Measurements from ENCODE around the gene ADAM19. TPM values are rescaled to one million over a fixed set of nuclear protein-coding genes. Genes with fewer than 3 reads are reported as not detected.
"Not testable (repeated sequence)": the region's sequence is repeated elsewhere in the genome, so short reads cannot be mapped to it uniquely, and the experiment has no call there.

ADAM19 gene
- total and polyA plus RNA-seq, 4 donors = 1.5 to 42.8 (median 20.3) TPM

DNA sequence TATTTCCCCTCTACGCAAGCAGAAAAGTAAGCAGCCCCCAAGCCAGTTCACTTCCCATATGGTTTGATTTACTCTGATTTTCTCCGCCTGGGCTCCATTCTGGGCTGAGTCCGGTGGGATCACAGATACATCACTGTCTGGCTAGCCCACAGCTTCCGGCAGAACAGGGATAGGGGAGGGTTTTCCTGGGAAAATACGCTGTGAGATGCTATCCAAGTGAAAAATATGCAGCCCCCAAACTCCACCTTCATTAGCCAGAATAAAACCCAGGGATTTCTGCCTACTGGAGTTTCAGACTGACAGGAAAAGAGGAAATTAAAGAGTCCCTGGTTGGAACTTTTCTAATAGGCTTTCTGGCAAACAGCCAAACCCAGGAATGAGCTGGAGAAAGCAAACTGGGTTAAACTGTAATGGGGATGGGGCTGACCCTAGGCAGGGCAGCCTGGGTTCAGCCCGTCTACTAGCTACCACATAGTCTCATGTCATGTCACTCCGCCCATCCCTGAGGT is 132.5 kb downstream of the ADAM19 start:
- H3K27ac ChIP-seq (ENCODE audit: low read depth in 1 of 2, low read length in 2 of 2) = no peak overlapping the region
- no peaks in the 10 kb centered on the region for H3K36me3 ChIP-seq (ENCODE audit: control insufficient read depth in 1 of 2, insufficient read depth in 2 of 2, low read length in 1 of 2)
- no peaks in the 10 kb centered on the region for H3K27me3 ChIP-seq (ENCODE audit: control insufficient read depth in 1 of 2, insufficient read depth in 2 of 2, low read length in 1 of 2)
- no peak overlapping the region for H3K4me3 ChIP-seq (ENCODE audit: low read length in 2 of 2)
- ATAC-seq (ENCODE audit: low FRiP score) (peak; percentile 29), DNase-seq (no peak)
- WGBS, 2 donors = 62 to 72% methylated on average over 7 of the region's 7 CpGs
- intact Hi-C loops (cut with DNase I) = no loop called here
- no peaks in the 10 kb centered on the region for H3K4me1 ChIP-seq (ENCODE audit: control insufficient read depth in 1 of 2, insufficient read depth in 2 of 2, low read length in 2 of 2)
- H3K9me3 ChIP-seq (ENCODE audit: control insufficient read depth, low read length) = no peaks in the 10 kb centered on the region

DNA sequence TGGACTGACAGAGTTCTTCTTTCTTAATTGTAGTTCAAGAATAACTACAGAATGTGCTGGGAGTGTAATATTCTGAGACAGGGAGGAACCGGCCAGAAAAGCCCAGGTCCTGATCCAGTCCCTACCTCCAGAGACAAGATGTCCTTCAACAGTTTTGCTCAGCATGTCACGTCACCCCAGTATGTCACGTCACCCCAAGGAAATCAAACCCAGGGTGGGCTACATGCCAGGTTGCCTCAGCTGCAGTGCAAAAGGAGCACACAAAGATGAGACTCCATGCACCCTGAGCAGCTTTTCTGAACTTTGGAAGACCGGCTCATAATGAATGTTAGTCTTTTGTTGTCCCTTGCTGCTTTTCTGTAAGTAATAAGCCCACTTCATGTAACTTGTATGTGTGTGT is 141.5 kb downstream of the ADAM19 start:
- Histone ChIP-seq H3K9me3 (ENCODE audit: control insufficient read depth, low read length) (no peaks in the 10 kb centered on the region), H3K4me3 (ENCODE audit: low read length in 2 of 2) (no peak overlapping the region), H3K4me1 (ENCODE audit: control insufficient read depth in 1 of 2, insufficient read depth in 2 of 2, low read length in 2 of 2) (no peaks in the 10 kb centered on the region), H3K36me3 (ENCODE audit: control insufficient read depth in 1 of 2, insufficient read depth in 2 of 2, low read length in 1 of 2) (no peaks in the 10 kb centered on the region), H3K27ac (ENCODE audit: low read depth in 1 of 2, low read length in 2 of 2) (no peak overlapping the region), H3K27me3 (ENCODE audit: control insufficient read depth in 1 of 2, insufficient read depth in 2 of 2, low read length in 1 of 2) (no peaks in the 10 kb centered on the region)
- no peak for ATAC-seq (ENCODE audit: low FRiP score)
- WGBS, 2 donors = 96 to 98% methylated on average over 4 of the region's 4 CpGs
- DNase-seq = no peak
- intact Hi-C loops (cut with DNase I) = loop anchor here (5.0 kb wide), 3 partner anchors 38 to 283 kb away; no protein-coding TSS in a partner anchor

DNA sequence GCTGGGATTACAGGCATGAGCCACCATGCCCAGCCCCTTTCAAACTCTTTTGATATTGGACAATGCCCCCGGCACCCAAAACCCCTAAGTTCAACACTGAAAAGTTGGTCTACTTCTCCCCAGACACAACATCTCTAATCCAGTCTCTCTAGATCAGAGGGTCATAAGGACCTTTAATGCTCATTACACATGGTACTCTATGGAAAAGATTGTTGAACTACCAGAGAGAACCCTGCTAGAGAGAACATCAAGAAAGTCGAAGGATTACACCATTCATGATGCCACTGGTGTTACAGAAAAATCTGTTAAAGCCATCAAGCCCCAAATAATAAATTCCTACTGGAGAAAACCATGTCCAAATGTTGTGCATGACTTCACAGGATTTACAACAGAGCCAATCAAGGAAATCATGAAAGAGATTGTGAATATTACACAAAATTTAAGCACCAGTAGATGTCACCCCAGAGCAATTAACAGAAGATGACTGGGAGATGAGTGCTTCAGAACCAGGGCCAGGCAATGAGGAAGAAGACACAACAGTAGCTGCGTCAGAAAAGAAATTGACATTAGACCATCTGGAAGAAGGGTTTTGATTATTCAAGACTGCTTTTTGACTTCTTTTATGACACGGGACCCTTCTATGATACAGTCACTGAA is 143.9 kb downstream of the ADAM19 start:
- Histone ChIP-seq H3K4me1 (ENCODE audit: control insufficient read depth in 1 of 2, insufficient read depth in 2 of 2, low read length in 2 of 2) (no peaks in the 10 kb centered on the region), H3K36me3 (ENCODE audit: control insufficient read depth in 1 of 2, insufficient read depth in 2 of 2, low read length in 1 of 2) (no peaks in the 10 kb centered on the region), H3K27ac (ENCODE audit: low read depth in 1 of 2, low read length in 2 of 2) (no peak overlapping the region), H3K27me3 (ENCODE audit: control insufficient read depth in 1 of 2, insufficient read depth in 2 of 2, low read length in 1 of 2) (no peaks in the 10 kb centered on the region), H3K9me3 (ENCODE audit: control insufficient read depth, low read length) (no peaks in the 10 kb centered on the region), H3K4me3 (ENCODE audit: low read length in 2 of 2) (no peak overlapping the region)
- WGBS, 2 donors = 53 to 56% methylated on average over 4 of the region's 4 CpGs
- intact Hi-C loops (cut with DNase I) = loop anchor here (5.0 kb wide), 3 partner anchors 41 to 286 kb away; no protein-coding TSS in a partner anchor
- peak; percentile 78 for ATAC-seq (ENCODE audit: low FRiP score)
- DNase-seq = no peak

DNA sequence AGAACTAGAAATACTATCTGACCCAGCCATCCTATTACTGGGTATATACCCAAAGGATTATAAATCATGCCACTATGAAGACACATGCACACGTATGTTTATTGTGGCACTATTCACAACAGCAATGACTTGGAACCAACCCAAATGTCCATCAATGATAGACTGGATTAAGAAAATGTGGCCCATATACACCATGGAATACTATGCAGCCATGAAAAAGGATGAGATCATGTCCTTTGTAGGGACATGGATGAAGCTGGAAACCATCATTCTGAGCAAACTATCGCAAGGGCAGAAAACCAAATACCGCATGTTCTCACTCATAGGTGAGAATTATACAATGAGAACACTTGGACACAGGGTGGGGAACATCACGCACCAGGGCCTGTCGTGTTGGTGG is 145.7 kb downstream of the ADAM19 start:
- intact Hi-C loops (cut with DNase I) = loop anchor here (5.0 kb wide), 3 partner anchors 42 to 287 kb away; no protein-coding TSS in a partner anchor
- H3K27me3 ChIP-seq (ENCODE audit: control insufficient read depth in 1 of 2, insufficient read depth in 2 of 2, low read length in 1 of 2); ATAC-seq (ENCODE audit: low FRiP score); H3K27ac ChIP-seq (ENCODE audit: low read depth in 1 of 2, low read length in 2 of 2); H3K4me3 ChIP-seq (ENCODE audit: low read length in 2 of 2); DNase-seq; H3K36me3 ChIP-seq (ENCODE audit: control insufficient read depth in 1 of 2, insufficient read depth in 2 of 2, low read length in 1 of 2); H3K9me3 ChIP-seq (ENCODE audit: control insufficient read depth, low read length); H3K4me1 ChIP-seq (ENCODE audit: control insufficient read depth in 1 of 2, insufficient read depth in 2 of 2, low read length in 2 of 2): not testable (repeated sequence)
- WGBS, 2 donors = 94 to 96% methylated on average over 5 of the region's 5 CpGs

Other genes with a start within 250 kb of the ADAM19 start
- gene NIPAL4, start 115.6 kb downstream of the ADAM19 start, total RNA-seq = under 1 TPM in 1 of 2 donors, not detected in 1; 0.55 TPM
- under 1 TPM in 1 of 2 donors, not detected in 1; 0.28 TPM for gene NIPAL4, start 115.6 kb downstream of the ADAM19 start, polyA plus RNA-seq
- gene SOX30, start 76.7 kb upstream of the ADAM19 start, total RNA-seq = under 1 TPM in 1 of 2 donors, not detected in 1; 0.12 TPM
- gene SOX30, start 76.7 kb upstream of the ADAM19 start, polyA plus RNA-seq = not detected
- not detected for gene C5orf52, start 95.8 kb upstream of the ADAM19 start, total RNA-seq
- not detected for gene C5orf52, start 95.8 kb upstream of the ADAM19 start, polyA plus RNA-seq
- gene THG1L, start 155.6 kb upstream of the ADAM19 start, total RNA-seq = 1 to 10 TPM; 7.3 to 8.2 TPM
- gene THG1L, start 155.6 kb upstream of the ADAM19 start, polyA plus RNA-seq = 10 to 100 TPM in 1 of 2 donors, 1 to 10 TPM in 1; 9.8 to 13.5 TPM
- gene LSM11, start 167.9 kb upstream of the ADAM19 start, total RNA-seq = 1 to 10 TPM; 5.2 to 5.9 TPM
- gene LSM11, start 167.9 kb upstream of the ADAM19 start, polyA plus RNA-seq = 1 to 10 TPM; 1.9 to 2.9 TPM